Measurements from ENCODE around the gene IFT88. TPM values are rescaled to one million over a fixed set of nuclear protein-coding genes. Genes with fewer than 3 reads are reported as not detected.
A peak's percentile ranks its signal among the peaks of the same experiment; 100 is the strongest.

IFT88 gene
- total and polyA plus RNA-seq, 2 donors (not counting 1 experiment from before 2014, with no cell fraction given): 9.3 to 17.5 TPM

DNA sequence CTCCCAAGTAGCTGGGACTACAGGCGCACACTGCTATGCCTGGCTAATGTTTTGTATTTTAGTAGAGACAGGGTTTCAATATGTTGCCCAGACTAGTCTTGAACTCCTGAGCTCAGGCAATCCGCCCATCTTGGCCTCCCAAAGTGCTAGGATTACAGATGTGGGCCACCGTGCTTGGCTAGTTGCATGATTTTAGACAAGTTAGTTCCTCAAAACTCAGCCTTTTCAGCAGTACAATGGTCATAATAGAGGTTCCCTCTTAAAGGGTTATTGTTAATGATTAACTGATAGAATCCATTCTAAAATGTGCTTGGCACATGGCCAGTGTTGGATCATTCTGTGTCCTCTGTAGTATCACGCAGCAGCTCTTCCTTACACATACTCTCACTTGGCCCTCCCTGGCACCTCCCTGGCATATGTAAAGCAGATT lies 19.5 kb upstream of the IFT88 start:
- Histone ChIP-seq H3K9me3 (ENCODE audit: control insufficient read depth, insufficient read depth, low read depth, low read length) (no peaks in the 10 kb centered on the region), H2AFZ (ENCODE audit: low read length) (no peak overlapping the region), H3K4me1 (ENCODE audit: control insufficient read depth, extremely low read depth, insufficient read depth, low read length) (no peaks in the 10 kb centered on the region), H4K20me1 (ENCODE audit: control insufficient read depth, extremely low read depth, insufficient read depth, low read length) (no peaks in the 10 kb centered on the region), H3K27me3 (ENCODE audit: control insufficient read depth, insufficient read depth, low read length) (peaks cover 3% of the 10 kb centered on the region), H3K36me3 (ENCODE audit: control insufficient read depth, insufficient read depth, low read length) (no peaks in the 10 kb centered on the region), H3K27ac (ENCODE audit: insufficient read depth, low read length) (no peak overlapping the region), H3K4me3 (replicated peaks in 1 of 4; ENCODE audit: control extremely low read depth in 1 of 4, insufficient read depth in 1 of 4, low read depth in 3 of 4, low read length in 4 of 4) (no peak overlapping the region), H3K79me2 (ENCODE audit: control insufficient read depth, insufficient read depth, low read length) (no peaks in the 10 kb centered on the region), H3K4me2 (ENCODE audit: extremely low read depth, insufficient read depth, low read length) (no peak overlapping the region), H3K9ac (ENCODE audit: insufficient read depth, low read length) (no peak overlapping the region)
- no peak for TF ChIP-seq EZH2 (IDR thresholded peaks at IDR 0.05; ENCODE audit: low read length, missing control alignments)
- TF ChIP-seq, protein P1, sequence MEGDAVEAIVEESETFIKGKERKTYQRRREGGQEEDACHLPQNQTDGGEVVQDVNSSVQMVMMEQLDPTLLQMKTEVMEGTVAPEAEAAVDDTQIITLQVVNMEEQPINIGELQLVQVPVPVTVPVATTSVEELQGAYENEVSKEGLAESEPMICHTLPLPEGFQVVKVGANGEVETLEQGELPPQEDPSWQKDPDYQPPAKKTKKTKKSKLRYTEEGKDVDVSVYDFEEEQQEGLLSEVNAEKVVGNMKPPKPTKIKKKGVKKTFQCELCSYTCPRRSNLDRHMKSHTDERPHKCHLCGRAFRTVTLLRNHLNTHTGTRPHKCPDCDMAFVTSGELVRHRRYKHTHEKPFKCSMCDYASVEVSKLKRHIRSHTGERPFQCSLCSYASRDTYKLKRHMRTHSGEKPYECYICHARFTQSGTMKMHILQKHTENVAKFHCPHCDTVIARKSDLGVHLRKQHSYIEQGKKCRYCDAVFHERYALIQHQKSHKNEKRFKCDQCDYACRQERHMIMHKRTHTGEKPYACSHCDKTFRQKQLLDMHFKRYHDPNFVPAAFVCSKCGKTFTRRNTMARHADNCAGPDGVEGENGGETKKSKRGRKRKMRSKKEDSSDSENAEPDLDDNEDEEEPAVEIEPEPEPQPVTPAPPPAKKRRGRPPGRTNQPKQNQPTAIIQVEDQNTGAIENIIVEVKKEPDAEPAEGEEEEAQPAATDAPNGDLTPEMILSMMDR (conservative IDR thresholded peaks at IDR 0.05 in 1 of 2, IDR thresholded peaks at IDR 0.05 in 1 of 2; ENCODE audit: low read depth in 1 of 2, low read length in 2 of 2): no peak
- DNase-seq (ENCODE audit: low read depth in 2 of 2): no peak

DNA sequence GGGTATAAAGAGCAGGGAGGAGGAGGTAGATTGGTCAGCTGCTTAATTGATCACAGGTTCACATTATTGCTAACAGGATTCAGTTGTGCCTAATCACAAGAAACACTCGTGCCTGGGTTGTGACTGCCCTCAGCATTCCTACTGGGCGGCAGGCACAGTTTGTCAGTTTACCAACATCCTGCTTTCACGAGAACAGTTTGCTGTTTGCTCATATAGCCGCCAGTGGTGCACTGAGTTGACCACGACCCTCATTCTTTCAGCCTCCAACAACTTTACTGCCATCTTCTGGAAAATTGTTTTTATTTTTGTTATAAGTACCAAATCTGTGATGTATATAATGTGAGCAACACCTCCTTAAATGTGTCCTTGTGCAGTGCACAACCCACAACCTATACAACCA lies 16.2 kb upstream of the IFT88 start:
- H3K9ac ChIP-seq (ENCODE audit: insufficient read depth, low read length): no peak overlapping the region
- DNase-seq (ENCODE audit: low read depth in 2 of 2): no peak

DNA sequence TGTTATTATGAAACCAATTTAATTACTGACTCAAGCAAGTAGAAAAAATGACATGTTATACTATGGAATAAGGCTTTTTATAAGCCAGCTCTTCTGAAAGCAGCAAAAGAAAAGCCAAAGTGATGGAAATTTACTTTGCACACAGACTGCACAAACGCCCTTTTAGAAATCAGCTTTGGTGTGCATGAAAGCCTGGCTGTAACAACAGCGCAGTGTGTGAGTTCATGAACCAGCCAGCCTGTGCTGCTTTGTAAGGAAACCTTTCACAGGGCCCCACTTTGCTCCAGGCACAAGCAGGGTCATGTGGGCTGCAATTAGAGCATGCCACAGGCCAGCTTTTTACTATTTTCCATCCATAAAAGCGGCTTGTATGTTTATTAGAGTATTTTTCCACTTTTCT lies 13.6 kb upstream of the IFT88 start:
- H3K4me2 ChIP-seq (ENCODE audit: extremely low read depth, insufficient read depth, low read length): no peak overlapping the region
- H4K20me1 ChIP-seq (ENCODE audit: control insufficient read depth, extremely low read depth, insufficient read depth, low read length): no peaks in the 10 kb centered on the region
- peak in 1 of 2 donors; percentile 29 for DNase-seq (ENCODE audit: low read depth in 2 of 2)
- TF ChIP-seq, protein P1 (conservative IDR thresholded peaks at IDR 0.05 in 1 of 2, IDR thresholded peaks at IDR 0.05 in 1 of 2; ENCODE audit: low read depth in 1 of 2, low read length in 2 of 2): no peak
- TF ChIP-seq EZH2 (IDR thresholded peaks at IDR 0.05; ENCODE audit: low read length, missing control alignments): no peak
- no peaks in the 10 kb centered on the region for H3K27me3 ChIP-seq (ENCODE audit: control insufficient read depth, insufficient read depth, low read length)
- H3K36me3 ChIP-seq (ENCODE audit: control insufficient read depth, insufficient read depth, low read length): no peaks in the 10 kb centered on the region
- H2AFZ ChIP-seq (ENCODE audit: low read length): peak overlapping the region; percentile 33
- H3K79me2 ChIP-seq (ENCODE audit: control insufficient read depth, insufficient read depth, low read length): no peaks in the 10 kb centered on the region
- no peaks in the 10 kb centered on the region for H3K4me1 ChIP-seq (ENCODE audit: control insufficient read depth, extremely low read depth, insufficient read depth, low read length)
- no peak overlapping the region for H3K4me3 ChIP-seq (replicated peaks in 1 of 4; ENCODE audit: control extremely low read depth in 1 of 4, insufficient read depth in 1 of 4, low read depth in 3 of 4, low read length in 4 of 4)
- H3K9ac ChIP-seq (ENCODE audit: insufficient read depth, low read length): no peak overlapping the region
- H3K9me3 ChIP-seq (ENCODE audit: control insufficient read depth, insufficient read depth, low read depth, low read length): no peaks in the 10 kb centered on the region
- H3K27ac ChIP-seq (ENCODE audit: insufficient read depth, low read length): no peak overlapping the region

More for the DNA sequence above, 16.2 kb upstream of the IFT88 start:
- H3K27me3 ChIP-seq (ENCODE audit: control insufficient read depth, insufficient read depth, low read length): no peaks in the 10 kb centered on the region
- H3K4me2 ChIP-seq (ENCODE audit: extremely low read depth, insufficient read depth, low read length): no peak overlapping the region
- H3K79me2 ChIP-seq (ENCODE audit: control insufficient read depth, insufficient read depth, low read length): no peaks in the 10 kb centered on the region
- H4K20me1 ChIP-seq (ENCODE audit: control insufficient read depth, extremely low read depth, insufficient read depth, low read length): no peaks in the 10 kb centered on the region
- no peaks in the 10 kb centered on the region for H3K9me3 ChIP-seq (ENCODE audit: control insufficient read depth, insufficient read depth, low read depth, low read length)
- H3K36me3 ChIP-seq (ENCODE audit: control insufficient read depth, insufficient read depth, low read length): no peaks in the 10 kb centered on the region
- no peak overlapping the region for H3K27ac ChIP-seq (ENCODE audit: insufficient read depth, low read length)
- TF ChIP-seq, protein P1 (conservative IDR thresholded peaks at IDR 0.05 in 1 of 2, IDR thresholded peaks at IDR 0.05 in 1 of 2; ENCODE audit: low read depth in 1 of 2, low read length in 2 of 2): no peak
- no peak for TF ChIP-seq EZH2 (IDR thresholded peaks at IDR 0.05; ENCODE audit: low read length, missing control alignments)
- no peak overlapping the region for H2AFZ ChIP-seq (ENCODE audit: low read length)
- H3K4me3 ChIP-seq (replicated peaks in 1 of 4; ENCODE audit: control extremely low read depth in 1 of 4, insufficient read depth in 1 of 4, low read depth in 3 of 4, low read length in 4 of 4): no peak overlapping the region
- H3K4me1 ChIP-seq (ENCODE audit: control insufficient read depth, extremely low read depth, insufficient read depth, low read length): no peaks in the 10 kb centered on the region

All from fibroblast of lung (primary cell).